Measurements from ENCODE around the gene ARHGAP27. TPM values are rescaled to one million over a fixed set of nuclear protein-coding genes. Genes with fewer than 3 reads are reported as not detected.
"Not testable (repeated sequence)": the region's sequence is repeated elsewhere in the genome, so short reads cannot be mapped to it uniquely, and the experiment has no call there.

Gene ARHGAP27, protein sequence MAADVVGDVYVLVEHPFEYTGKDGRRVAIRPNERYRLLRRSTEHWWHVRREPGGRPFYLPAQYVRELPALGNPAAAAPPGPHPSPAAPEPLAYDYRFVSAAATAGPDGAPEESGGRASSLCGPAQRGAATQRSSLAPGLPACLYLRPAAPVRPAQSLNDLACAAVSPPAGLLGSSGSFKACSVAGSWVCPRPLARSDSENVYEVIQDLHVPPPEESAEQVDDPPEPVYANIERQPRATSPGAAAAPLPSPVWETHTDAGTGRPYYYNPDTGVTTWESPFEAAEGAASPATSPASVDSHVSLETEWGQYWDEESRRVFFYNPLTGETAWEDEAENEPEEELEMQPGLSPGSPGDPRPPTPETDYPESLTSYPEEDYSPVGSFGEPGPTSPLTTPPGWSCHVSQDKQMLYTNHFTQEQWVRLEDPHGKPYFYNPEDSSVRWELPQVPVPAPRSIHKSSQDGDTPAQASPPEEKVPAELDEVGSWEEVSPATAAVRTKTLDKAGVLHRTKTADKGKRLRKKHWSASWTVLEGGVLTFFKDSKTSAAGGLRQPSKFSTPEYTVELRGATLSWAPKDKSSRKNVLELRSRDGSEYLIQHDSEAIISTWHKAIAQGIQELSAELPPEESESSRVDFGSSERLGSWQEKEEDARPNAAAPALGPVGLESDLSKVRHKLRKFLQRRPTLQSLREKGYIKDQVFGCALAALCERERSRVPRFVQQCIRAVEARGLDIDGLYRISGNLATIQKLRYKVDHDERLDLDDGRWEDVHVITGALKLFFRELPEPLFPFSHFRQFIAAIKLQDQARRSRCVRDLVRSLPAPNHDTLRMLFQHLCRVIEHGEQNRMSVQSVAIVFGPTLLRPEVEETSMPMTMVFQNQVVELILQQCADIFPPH
- 10 to 100 TPM in 2 of 3 donors, 1 to 10 TPM in 1; 6.7 to 33.4 (median 25.4) TPM for polyA plus RNA-seq

- 1 to 4% (median 3%) methylated on average over 46 to 64 of the region's 66 CpGs for WGBS, 3 donors
- no peak within 1 kb of the TSS for H3K27ac ChIP-seq (ENCODE audit: low read depth, low read length)
Measured at GRCh38 chr17:45432405-45433158, at the start of gene ARHGAP27. TSS of gene ARHGAP27 (minus strand) at chr17:45432870. CDS start at chr17:45430279, 2,591 bp downstream.

- 100% methylated on average over 1 to 3 of the region's 4 CpGs for WGBS, 3 donors
Measured at GRCh38 chr17:45482317-45482716, 49.6 kb upstream of the ARHGAP27 start.

DNA sequence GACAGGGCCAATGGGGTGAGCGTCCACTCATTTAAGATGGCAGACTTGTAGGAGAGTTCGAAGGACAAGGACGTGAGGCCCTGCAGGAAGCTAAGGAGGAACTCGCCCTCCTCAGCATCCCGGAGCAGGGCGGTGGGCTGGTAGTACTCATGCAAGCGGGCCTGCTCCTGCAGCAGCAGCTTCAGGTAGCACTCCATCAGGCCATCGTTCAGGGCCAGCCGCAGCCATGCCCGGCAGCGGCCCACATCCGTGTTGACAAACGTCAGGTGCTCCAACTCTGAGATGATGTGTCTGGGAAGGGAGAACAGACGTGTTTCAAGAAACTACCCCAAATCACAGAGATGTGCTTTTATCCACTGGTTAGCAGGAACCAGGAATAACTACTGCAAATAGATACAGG, 42.8 kb upstream of the ARHGAP27 start:
- WGBS, 3 donors = 94 to 98% (median 95%) methylated on average over 13 to 14 of the region's 14 CpGs
- H3K27ac ChIP-seq (ENCODE audit: low read depth, low read length) = not testable (repeated sequence)

More at GRCh38 chr17:45482317-45482716, 49.6 kb upstream of the ARHGAP27 start:
- H3K27ac ChIP-seq (ENCODE audit: low read depth, low read length) = not testable (repeated sequence)

GRCh38 chr17:45472249-45472648, 39.6 kb upstream of the ARHGAP27 start:
- H3K27ac ChIP-seq (ENCODE audit: low read depth, low read length) = not testable (repeated sequence)
- WGBS, 3 donors = 58 to 80% (median 77%) methylated on average over 3 of the region's 3 CpGs

DNA sequence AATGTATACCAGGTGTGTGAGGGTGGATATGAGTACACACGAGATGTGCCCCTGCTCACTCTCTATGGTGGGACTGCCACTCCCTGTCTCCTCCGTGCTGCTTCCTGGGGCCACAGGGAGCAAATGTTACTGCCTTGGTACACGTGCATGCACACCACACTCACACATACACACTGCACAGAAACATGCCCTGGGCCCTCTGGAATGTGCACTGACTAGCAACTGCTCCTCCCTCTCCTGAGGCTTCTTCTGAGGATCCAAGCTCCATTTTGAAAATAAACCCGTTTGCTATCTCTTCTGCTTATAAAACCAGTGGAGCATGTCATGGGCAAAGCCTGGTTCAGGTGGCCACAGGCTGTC, 36.5 kb upstream of the ARHGAP27 start:
- WGBS, 3 donors = 54 to 69% (median 68%) methylated on average over 4 of the region's 4 CpGs
- not testable (repeated sequence) for H3K27ac ChIP-seq (ENCODE audit: low read depth, low read length)

DNA sequence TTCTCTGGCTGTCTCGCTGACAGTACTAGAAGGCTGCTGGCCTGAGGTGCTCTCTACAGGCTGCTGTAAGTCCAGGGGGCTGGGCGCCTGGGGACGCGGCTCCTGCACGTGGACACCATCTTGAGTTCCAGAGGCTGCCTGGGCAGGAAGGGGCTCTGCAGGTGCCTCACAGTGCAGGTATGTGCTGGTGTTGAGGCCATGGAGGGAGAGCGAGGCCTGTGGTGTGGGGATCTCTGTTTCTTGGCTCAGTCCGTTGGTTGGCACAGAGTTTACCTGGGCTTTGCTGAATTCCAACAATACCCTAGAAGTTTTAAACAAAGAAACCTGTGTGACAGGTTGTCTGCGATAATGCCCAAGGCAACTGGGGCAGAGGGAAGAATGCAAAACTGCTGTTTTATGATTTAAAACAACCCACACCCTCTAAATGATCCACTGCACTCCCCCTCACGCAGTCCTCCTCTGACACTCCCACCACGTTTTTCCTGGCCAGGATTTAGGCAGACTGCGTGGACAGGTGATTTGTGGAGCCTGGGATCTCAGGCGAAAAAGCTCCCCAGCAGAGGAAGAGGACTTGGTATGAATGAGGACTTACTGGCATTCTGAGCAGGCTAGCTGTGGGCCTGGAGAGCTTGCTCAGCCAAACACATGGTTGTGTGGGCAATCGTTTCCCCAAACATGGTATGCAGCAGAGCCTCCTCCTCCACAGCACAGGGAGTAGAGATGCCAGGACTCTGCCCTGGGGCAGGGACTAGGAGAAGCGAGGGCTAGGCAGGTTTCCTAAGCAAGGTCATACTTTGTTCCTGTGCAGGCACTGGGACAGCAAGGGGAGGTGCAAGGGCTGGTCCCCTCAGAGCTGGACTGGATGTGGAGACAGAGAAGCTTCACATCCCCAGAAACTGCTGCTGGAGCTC, 35.9 kb upstream of the ARHGAP27 start:
- WGBS, 3 donors = 85 to 88% (median 86%) methylated on average over 11 to 13 of the region's 14 CpGs

GRCh38 chr17:45461524-45462327, 29.1 kb upstream of the ARHGAP27 start:
- not testable (repeated sequence) for H3K27ac ChIP-seq (ENCODE audit: low read depth, low read length)
- WGBS, 3 donors = 35 to 70% (median 62%) methylated on average over 4 to 8 of the region's 8 CpGs

More for the DNA sequence above, 35.9 kb upstream of the ARHGAP27 start:
- H3K27ac ChIP-seq (ENCODE audit: low read depth, low read length) = not testable (repeated sequence)

DNA sequence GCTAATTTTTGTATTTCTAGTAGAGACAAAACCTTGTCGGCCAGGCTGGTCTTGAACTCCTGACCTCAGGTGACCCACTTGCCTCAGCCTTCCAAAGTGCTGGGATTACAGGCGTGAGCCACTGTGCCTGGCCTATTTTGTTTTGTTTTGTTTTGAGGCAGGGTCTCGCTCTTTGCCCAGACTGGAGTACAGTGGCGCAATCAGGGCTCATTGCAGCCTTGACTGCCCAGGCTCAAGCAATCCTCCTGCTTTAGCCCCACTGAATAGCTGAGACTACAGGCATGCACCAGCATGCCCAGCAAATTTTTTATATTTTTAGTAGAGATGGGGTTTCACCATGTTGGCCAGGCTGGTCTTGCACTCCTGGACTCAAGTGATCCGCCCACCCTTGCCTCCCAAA, 27.8 kb upstream of the ARHGAP27 start:
- H3K27ac ChIP-seq (ENCODE audit: low read depth, low read length) = not testable (repeated sequence)

GRCh38 chr17:45454341-45454740, 21.7 kb upstream of the ARHGAP27 start:
- H3K27ac ChIP-seq (ENCODE audit: low read depth, low read length) = not testable (repeated sequence)
- 90 to 94% (median 92%) methylated on average over 7 of the region's 8 CpGs for WGBS, 3 donors

More for the DNA sequence above, 27.8 kb upstream of the ARHGAP27 start:
- 92 to 98% (median 93%) methylated on average over 5 of the region's 5 CpGs for WGBS, 3 donors

- 89 to 94% (median 89%) methylated on average over 10 to 17 of the region's 17 CpGs for WGBS, 3 donors
- H3K27ac ChIP-seq (ENCODE audit: low read depth, low read length) = not testable (repeated sequence)
Measured at GRCh38 chr17:45453731-45454130, 21.1 kb upstream of the ARHGAP27 start.

- H3K27ac ChIP-seq (ENCODE audit: low read depth, low read length) = not testable (repeated sequence)
- 80 to 92% (median 90%) methylated on average over 2 to 3 of the region's 7 CpGs for WGBS, 3 donors
Measured at GRCh38 chr17:45453225-45453534, 20.5 kb upstream of the ARHGAP27 start.

GRCh38 chr17:45452329-45453224, 19.9 kb upstream of the ARHGAP27 start:
- not testable (repeated sequence) for H3K27ac ChIP-seq (ENCODE audit: low read depth, low read length)
- 75 to 88% (median 76%) methylated on average over 9 of the region's 9 CpGs for WGBS, 3 donors

- not testable (repeated sequence) for H3K27ac ChIP-seq (ENCODE audit: low read depth, low read length)
- WGBS, 3 donors = 73 to 92% (median 83%) methylated on average over 6 to 8 of the region's 10 CpGs
Measured at GRCh38 chr17:45451660-45452059, 19.0 kb upstream of the ARHGAP27 start.

DNA sequence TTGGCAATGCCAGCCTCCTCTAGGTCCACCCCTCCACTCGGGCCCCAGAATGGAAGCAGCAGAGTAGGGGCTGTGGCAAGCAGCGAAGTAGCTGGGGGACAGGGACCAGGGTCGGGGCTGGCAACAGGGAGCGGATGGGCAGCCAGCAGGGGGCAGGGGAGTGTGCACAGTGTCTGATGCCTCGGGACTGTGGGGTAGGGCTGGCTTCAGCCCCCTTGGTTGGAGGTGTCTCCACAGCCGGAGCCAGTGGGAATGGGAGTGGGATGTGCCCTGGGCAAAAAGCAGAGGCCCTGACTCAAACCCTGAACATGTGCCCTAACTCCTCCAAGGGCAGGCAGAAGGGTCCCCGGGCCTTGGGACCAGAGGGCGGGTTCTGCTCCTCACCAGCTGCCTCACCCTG, 18.5 kb upstream of the ARHGAP27 start:
- H3K27ac ChIP-seq (ENCODE audit: low read depth, low read length) = no peak overlapping the region
- WGBS, 3 donors = 85 to 93% (median 87%) methylated on average over 8 of the region's 8 CpGs

GRCh38 chr17:45449708-45450329, 17.1 kb upstream of the ARHGAP27 start:
- 100% methylated on average over 1 of the region's 1 CpG for WGBS, 3 donors
- H3K27ac ChIP-seq (ENCODE audit: low read depth, low read length) = not testable (repeated sequence)

DNA sequence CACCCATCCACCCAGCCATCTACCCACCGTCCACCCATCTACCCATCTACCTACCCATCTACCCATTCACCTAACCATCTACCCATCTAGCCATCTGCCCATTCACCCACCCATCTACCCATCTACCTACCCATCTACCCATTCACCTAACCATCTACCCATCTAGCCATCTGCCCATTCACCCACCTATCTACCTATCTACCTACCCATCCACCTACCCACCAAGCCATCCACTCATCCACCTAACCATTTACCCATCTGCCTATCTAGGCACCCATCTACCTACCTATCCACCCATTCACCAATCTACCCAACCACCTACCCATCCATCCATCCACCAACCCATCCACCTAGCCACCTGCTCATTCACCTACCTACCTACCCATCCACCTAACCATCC, 16.6 kb upstream of the ARHGAP27 start:
- H3K27ac ChIP-seq (ENCODE audit: low read depth, low read length) = not testable (repeated sequence)
- WGBS, 3 donors = 100% methylated on average over 1 of the region's 1 CpG
